Endodermal cell (in vitro differentiated cells): ENCODE results near the gene TMEM150C. TPM values are rescaled to one million over a fixed set of nuclear protein-coding genes. Genes with fewer than 3 reads are reported as not detected.
A peak's percentile ranks its signal among the peaks of the same experiment; 100 is the strongest.

ENCODE experiments used
- DNase-seq: peaks from one replicate; pipeline ENCODE4 v3.0.0-alpha.2; 2017
- H3K27ac ChIP-seq: 2 replicates; pipeline ENCODE4 v1.5.1; 2013; ENCODE audit warnings: mild to moderate bottlenecking, low read depth, low read length, moderate library complexity
- H3K27me3 ChIP-seq: 2 replicates; pipeline ENCODE4 v1.6.1; 2013; ENCODE audit warnings: mild to moderate bottlenecking, low read length, moderate library complexity; ENCODE audit not compliant: insufficient read depth, control insufficient read depth, poor library complexity, severe bottlenecking
- H3K36me3 ChIP-seq: 2 replicates; pipeline ENCODE4 v1.7.0; 2013; ENCODE audit warnings: mild to moderate bottlenecking, low read length, moderate library complexity; ENCODE audit not compliant: control insufficient read depth, insufficient read depth
- H3K4me1 ChIP-seq: one replicate; pipeline ENCODE4 v1.7.0; 2013; ENCODE audit warnings: low read length; ENCODE audit not compliant: control insufficient read depth, insufficient read depth
- H3K4me3 ChIP-seq: 2 replicates; pipeline ENCODE4 v1.5.1; 2013; ENCODE audit warnings: mild to moderate bottlenecking, low read length, moderate library complexity
- H3K9ac ChIP-seq: 2 replicates; pipeline ENCODE4 v1.6.1; 2013; ENCODE audit warnings: mild to moderate bottlenecking, low read length, moderate library complexity; ENCODE audit not compliant: poor library complexity, severe bottlenecking; ENCODE audit errors: extremely low read depth
- H3K9me3 ChIP-seq: 2 replicates; pipeline ENCODE4 v1.6.1; 2013; ENCODE audit warnings: mild to moderate bottlenecking, low read length, moderate library complexity; ENCODE audit not compliant: control insufficient read depth
- H3K27ac Mint-ChIP-seq: 2 replicates; pipeline ENCODE4 v1.8.0; 2020; ENCODE audit warnings: mixed read lengths
- H3K27me3 Mint-ChIP-seq: 2 replicates; pipeline ENCODE4 v1.8.0; 2021; ENCODE audit warnings: mild to moderate bottlenecking, mixed read lengths; ENCODE audit not compliant: insufficient read depth
- H3K36me3 Mint-ChIP-seq: 2 replicates; pipeline ENCODE4 v1.8.0; 2020; ENCODE audit warnings: low read depth, mixed read lengths
- H3K4me1 Mint-ChIP-seq: 2 replicates; pipeline ENCODE4 v1.8.0; 2020; ENCODE audit warnings: mixed read lengths
- H3K4me3 Mint-ChIP-seq: 2 replicates; pipeline ENCODE4 v1.8.0; 2020; ENCODE audit warnings: mild to moderate bottlenecking, moderate library complexity, mixed read lengths
- H3K9me3 Mint-ChIP-seq: 2 replicates; pipeline ENCODE4 v1.8.0; 2020; ENCODE audit warnings: mild to moderate bottlenecking, mixed read lengths
- CTCF ChIP-seq: fragments of 200-600 bp; sonication (generic); conservative IDR thresholded peaks from 2 replicates; pipeline ENCODE4 v1.5.0; 2021; ENCODE audit warnings: antibody characterized with exemption, mild to moderate bottlenecking
- WGBS, 2 experiments: methylation state at CpG; one replicate each; pipeline versions ENCODE4 v1.1.5 to v1.1.7; 2013; ENCODE audit warnings: missing lambda C conversion rate in 2 of 2, mixed read lengths in 1 of 2; ENCODE audit not compliant: insufficient coverage in 1 of 2, insufficient read length in 1 of 2; 5-methylcytosine and 5-hydroxymethylcytosine counted together
- long read RNA-seq, 4 experiments: library from polyadenylated mRNA in 2 of 4; library from RNA in 1 of 4; library from capped mRNA in 1 of 4; stranded (forward) in 3 of 4; unstranded in 1 of 4; transcript quantifications; one replicate each; pipeline ENCODE4 v2.0.0, GENCODE V29; 2020 to 2021; ENCODE audit warnings: inconsistent platforms in 1 of 4
- polyA plus RNA-seq, 2 experiments: library from polyadenylated mRNA; stranded (reverse); fragments of 50-300 nt; gene quantifications; one replicate each; pipeline ENCODE4 v1.2.3, GENCODE V29; 2013
- total RNA-seq, 2 donors: library from RNA; stranded (reverse); fragmentation: NEBNext Ultra II Directional in 1 of 2; extraction: Animal tissue kit (Norgen Biotek cat#: 25700) in 1 of 2; gene quantifications; 2 replicates in 1 of 2; 3 replicates in 1 of 2; pipeline ENCODE4 v1.2.1, GENCODE V29; 2021

Gene TMEM150C
- total RNA-seq: 10 to 100 TPM; 29.3 to 32.8 TPM
- polyA plus RNA-seq (2013, experiment 1 of 2): 18.1 TPM
- polyA plus RNA-seq (2013, experiment 2 of 2): 18.1 TPM
- long read RNA-seq, experiment 1, partial matches to known transcripts: 2 of 10 reads
- long read RNA-seq, experiment 1, other reads (novel, unspliced or antisense): 7 of 10 reads
- long read RNA-seq, experiment 2, transcript TMEM150C-204 (8 exons, 3,296 nt): minor isoform, 6 of 63 reads
- long read RNA-seq, experiment 2, transcript TMEM150C-201 (8 exons, 1,990 nt): major isoform, 37 of 63 reads
- long read RNA-seq, experiment 2, partial matches to known transcripts: 3 of 63 reads
- long read RNA-seq, experiment 2, other reads (novel, unspliced or antisense): 17 of 63 reads
- long read RNA-seq, experiment 3, transcript TMEM150C-204 (8 exons, 3,296 nt): minor isoform, 9 of 102 reads
- long read RNA-seq, experiment 3, transcript TMEM150C-201 (8 exons, 1,990 nt): major isoform, 82 of 102 reads
- long read RNA-seq, experiment 3, partial matches to known transcripts: 3 of 102 reads
- long read RNA-seq, experiment 3, other reads (novel, unspliced or antisense): 8 of 102 reads
- long read RNA-seq, experiment 4, transcript TMEM150C-201 (8 exons, 1,990 nt): major isoform, 19 of 30 reads
- long read RNA-seq, experiment 4, partial matches to known transcripts: 10 of 30 reads
- long read RNA-seq, experiment 4, other reads (novel, unspliced or antisense): 1 of 30 reads

- Mint-ChIP-seq H3K27ac (peak within 1 kb of the TSS; percentile 49), H3K4me3 (peak within 1 kb of the TSS; percentile 78)
- H3K9ac ChIP-seq: peak within 1 kb of the TSS; percentile 59
Measured at GRCh38 chr4:82561786-82562563, at the start of gene TMEM150C. Gene TMEM150C (minus strand): TSS chr4:82561988. CDS start chr4:82504657, 57,331 bp downstream.

GRCh38 chr4:82611527-82611926, 49.7 kb upstream of the TMEM150C start:
- H3K4me1 Mint-ChIP-seq: peaks cover 6% of the 10 kb centered on the region
- Histone ChIP-seq H3K9ac (no peak overlapping the region), H3K27me3 (no peaks in the 10 kb centered on the region), H3K27ac (no peak overlapping the region), H3K4me1 (no peaks in the 10 kb centered on the region), H3K36me3 (no peaks in the 10 kb centered on the region), H3K4me3 (no peak overlapping the region), H3K9me3 (no peaks in the 10 kb centered on the region)
- TF ChIP-seq CTCF: no peak
- H3K27ac Mint-ChIP-seq: no peak overlapping the region
- peaks cover 2% of the 10 kb centered on the region for H3K27me3 Mint-ChIP-seq
- H3K9me3 Mint-ChIP-seq: no peaks in the 10 kb centered on the region
- DNase-seq: no peak
- WGBS, 2 experiments: 85 to 97% methylated on average over 2 to 4 of the region's 4 CpGs
- no peak overlapping the region for H3K4me3 Mint-ChIP-seq
- no peaks in the 10 kb centered on the region for H3K36me3 Mint-ChIP-seq

More at GRCh38 chr4:82561786-82562563, at the start of gene TMEM150C:
- 12 to 35% methylated on average over 17 to 62 of the region's 62 CpGs for WGBS, 2 experiments
- Histone ChIP-seq H3K36me3 (no peaks in the 10 kb centered on the region), H3K9me3 (no peaks in the 10 kb centered on the region), H3K4me1 (peaks cover 4% of the 10 kb centered on the region), H3K4me3 (peak within 1 kb of the TSS; percentile 82), H3K27me3 (no peaks in the 10 kb centered on the region), H3K27ac (no peak within 1 kb of the TSS)
- Mint-ChIP-seq H3K27me3 (peaks cover 10% of the 10 kb centered on the region), H3K36me3 (no peaks in the 10 kb centered on the region), H3K4me1 (peaks cover 30% of the 10 kb centered on the region), H3K9me3 (no peaks in the 10 kb centered on the region)
- TF ChIP-seq CTCF: peak; percentile 52
- DNase-seq: peak; percentile 88

GRCh38 chr4:82610041-82610440, 48.3 kb upstream of the TMEM150C start:
- peaks cover 9% of the 10 kb centered on the region for H3K4me1 Mint-ChIP-seq
- Histone ChIP-seq H3K36me3 (no peaks in the 10 kb centered on the region), H3K9me3 (no peaks in the 10 kb centered on the region), H3K27ac (no peak overlapping the region), H3K9ac (no peak overlapping the region), H3K27me3 (no peaks in the 10 kb centered on the region), H3K4me1 (no peaks in the 10 kb centered on the region), H3K4me3 (no peak overlapping the region)
- H3K4me3 Mint-ChIP-seq: no peak overlapping the region
- H3K36me3 Mint-ChIP-seq: no peaks in the 10 kb centered on the region
- no peak overlapping the region for H3K27ac Mint-ChIP-seq
- WGBS, 2 experiments: 88% methylated on average over 2 of the region's 2 CpGs; no CpG with 5 or more reads in 1 of the 2 experiments
- no peaks in the 10 kb centered on the region for H3K9me3 Mint-ChIP-seq
- DNase-seq: no peak
- TF ChIP-seq CTCF: no peak
- H3K27me3 Mint-ChIP-seq: no peaks in the 10 kb centered on the region
